ENCODE results near the gene DSCAML1. TPM values are rescaled to one million over a fixed set of nuclear protein-coding genes. Genes with fewer than 3 reads are reported as not detected.

DSCAML1 gene
- total RNA-seq, 2 donors from 2014 or later: 2.8 TPM; not detected in 1

- Mint-ChIP-seq H3K27ac (no peak overlapping the region), H3K27me3 (peaks cover 17% of the 10 kb centered on the region), H3K4me1 (no peaks in the 10 kb centered on the region), H3K4me3 (no peak overlapping the region), H3K9me3 (no peaks in the 10 kb centered on the region), H3K36me3 (ENCODE audit: low read depth) (no peaks in the 10 kb centered on the region)
- no peak for ATAC-seq (replicated peaks)
These were observed 66.7 kb downstream of the DSCAML1 start for GRCh38 chr11:117730208-117730800.

- H3K27ac Mint-ChIP-seq: no peak overlapping the region
- H3K36me3 Mint-ChIP-seq (ENCODE audit: low read depth): no peaks in the 10 kb centered on the region
- H3K4me1 Mint-ChIP-seq: no peaks in the 10 kb centered on the region
- no peaks in the 10 kb centered on the region for H3K9me3 Mint-ChIP-seq
- ATAC-seq (replicated peaks): no peak
- peaks cover 24% of the 10 kb centered on the region for H3K27me3 Mint-ChIP-seq
- H3K4me3 Mint-ChIP-seq: no peak overlapping the region
These were observed 71.8 kb downstream of the DSCAML1 start for GRCh38 chr11:117725048-117725734.

- Mint-ChIP-seq H3K4me1 (no peaks in the 10 kb centered on the region), H3K27ac (no peak overlapping the region), H3K4me3 (no peak overlapping the region), H3K27me3 (peaks cover 24% of the 10 kb centered on the region), H3K9me3 (no peaks in the 10 kb centered on the region), H3K36me3 (ENCODE audit: low read depth) (no peaks in the 10 kb centered on the region)
- no peak for ATAC-seq (replicated peaks)
These were observed 72.4 kb downstream of the DSCAML1 start for GRCh38 chr11:117724621-117725020.

GRCh38 chr11:117724104-117724503 is 72.9 kb downstream of the DSCAML1 start:
- no peak for ATAC-seq (replicated peaks)
- no peak overlapping the region for H3K4me3 Mint-ChIP-seq
- peaks cover 24% of the 10 kb centered on the region for H3K27me3 Mint-ChIP-seq

GRCh38 chr11:117723277-117724024 is 73.6 kb downstream of the DSCAML1 start:
- Mint-ChIP-seq H3K36me3 (ENCODE audit: low read depth) (no peaks in the 10 kb centered on the region), H3K4me1 (no peaks in the 10 kb centered on the region), H3K27ac (no peak overlapping the region), H3K4me3 (no peak overlapping the region), H3K9me3 (no peaks in the 10 kb centered on the region), H3K27me3 (peaks cover 28% of the 10 kb centered on the region)
- no peak for ATAC-seq (replicated peaks)

More at GRCh38 chr11:117724104-117724503, 72.9 kb downstream of the DSCAML1 start:
- Mint-ChIP-seq H3K27ac (no peak overlapping the region), H3K4me1 (no peaks in the 10 kb centered on the region), H3K36me3 (ENCODE audit: low read depth) (no peaks in the 10 kb centered on the region), H3K9me3 (no peaks in the 10 kb centered on the region)

GRCh38 chr11:117722082-117722481 is 74.9 kb downstream of the DSCAML1 start:
- ATAC-seq (replicated peaks): no peak
- Mint-ChIP-seq H3K36me3 (ENCODE audit: low read depth) (no peaks in the 10 kb centered on the region), H3K4me3 (no peak overlapping the region), H3K27me3 (peaks cover 26% of the 10 kb centered on the region), H3K4me1 (no peaks in the 10 kb centered on the region), H3K9me3 (no peaks in the 10 kb centered on the region), H3K27ac (no peak overlapping the region)

GRCh38 chr11:117720061-117720511 is 76.9 kb downstream of the DSCAML1 start:
- H3K36me3 Mint-ChIP-seq (ENCODE audit: low read depth): no peaks in the 10 kb centered on the region
- H3K27me3 Mint-ChIP-seq: peaks cover 23% of the 10 kb centered on the region
- ATAC-seq (replicated peaks): no peak

GRCh38 chr11:117719480-117719879 is 77.5 kb downstream of the DSCAML1 start:
- H3K27ac Mint-ChIP-seq: no peak overlapping the region
- no peak for ATAC-seq (replicated peaks)
- H3K27me3 Mint-ChIP-seq: peaks cover 21% of the 10 kb centered on the region
- no peaks in the 10 kb centered on the region for H3K4me1 Mint-ChIP-seq
- H3K4me3 Mint-ChIP-seq: no peak overlapping the region
- no peaks in the 10 kb centered on the region for H3K36me3 Mint-ChIP-seq (ENCODE audit: low read depth)
- H3K9me3 Mint-ChIP-seq: no peaks in the 10 kb centered on the region

More at GRCh38 chr11:117720061-117720511, 76.9 kb downstream of the DSCAML1 start:
- no peak overlapping the region for H3K4me3 Mint-ChIP-seq
- H3K27ac Mint-ChIP-seq: no peak overlapping the region
- H3K4me1 Mint-ChIP-seq: no peaks in the 10 kb centered on the region
- H3K9me3 Mint-ChIP-seq: no peaks in the 10 kb centered on the region

GRCh38 chr11:117717485-117718314 is 79.3 kb downstream of the DSCAML1 start:
- Mint-ChIP-seq H3K27ac (no peak overlapping the region), H3K27me3 (peaks cover 26% of the 10 kb centered on the region), H3K4me3 (no peak overlapping the region), H3K4me1 (no peaks in the 10 kb centered on the region), H3K9me3 (no peaks in the 10 kb centered on the region), H3K36me3 (ENCODE audit: low read depth) (no peaks in the 10 kb centered on the region)
- no peak for ATAC-seq (replicated peaks)

- H3K9me3 Mint-ChIP-seq: no peaks in the 10 kb centered on the region
- no peaks in the 10 kb centered on the region for H3K36me3 Mint-ChIP-seq (ENCODE audit: low read depth)
- peaks cover 28% of the 10 kb centered on the region for H3K27me3 Mint-ChIP-seq
- ATAC-seq (replicated peaks): no peak
- no peaks in the 10 kb centered on the region for H3K4me1 Mint-ChIP-seq
- H3K27ac Mint-ChIP-seq: no peak overlapping the region
- no peak overlapping the region for H3K4me3 Mint-ChIP-seq
These were observed 80.2 kb downstream of the DSCAML1 start for GRCh38 chr11:117716521-117717440.

- no peaks in the 10 kb centered on the region for H3K4me1 Mint-ChIP-seq
- ATAC-seq (replicated peaks): no peak
- peaks cover 25% of the 10 kb centered on the region for H3K27me3 Mint-ChIP-seq
These were observed 81.2 kb downstream of the DSCAML1 start for GRCh38 chr11:117715801-117716200.

GRCh38 chr11:117713538-117713991 is 83.5 kb downstream of the DSCAML1 start:
- no peaks in the 10 kb centered on the region for H3K36me3 Mint-ChIP-seq (ENCODE audit: low read depth)
- ATAC-seq (replicated peaks): no peak
- no peak overlapping the region for H3K4me3 Mint-ChIP-seq
- H3K27me3 Mint-ChIP-seq: peaks cover 26% of the 10 kb centered on the region
- H3K9me3 Mint-ChIP-seq: no peaks in the 10 kb centered on the region
- H3K4me1 Mint-ChIP-seq: no peaks in the 10 kb centered on the region
- no peak overlapping the region for H3K27ac Mint-ChIP-seq

More at GRCh38 chr11:117715801-117716200, 81.2 kb downstream of the DSCAML1 start:
- Mint-ChIP-seq H3K9me3 (no peaks in the 10 kb centered on the region), H3K4me3 (no peak overlapping the region), H3K27ac (no peak overlapping the region), H3K36me3 (ENCODE audit: low read depth) (no peaks in the 10 kb centered on the region)

- no peak for ATAC-seq (replicated peaks)
- no peaks in the 10 kb centered on the region for H3K9me3 Mint-ChIP-seq
- H3K4me1 Mint-ChIP-seq: no peaks in the 10 kb centered on the region
These were observed 84.5 kb downstream of the DSCAML1 start for GRCh38 chr11:117712530-117712929.

More at GRCh38 chr11:117712530-117712929, 84.5 kb downstream of the DSCAML1 start:
- H3K4me3 Mint-ChIP-seq: no peak overlapping the region
- no peak overlapping the region for H3K27ac Mint-ChIP-seq
- H3K36me3 Mint-ChIP-seq (ENCODE audit: low read depth): no peaks in the 10 kb centered on the region
- peaks cover 23% of the 10 kb centered on the region for H3K27me3 Mint-ChIP-seq
